ENCODE measurements around the gene ACTN4. TPM values are rescaled to one million over a fixed set of nuclear protein-coding genes. Genes with fewer than 3 reads are reported as not detected.

ACTN4 gene
- total RNA-seq, 2 experiments from 2014 or later = 532 to 534 TPM

- peaks cover 18% of the 10 kb centered on the region for H3K36me3 Mint-ChIP-seq (ENCODE audit: low read depth)
- H3K27me3 Mint-ChIP-seq = no peaks in the 10 kb centered on the region
- H3K4me1 Mint-ChIP-seq = peaks cover 55% of the 10 kb centered on the region
- ChIA-PET CTCF (interaction anchor here (0.6 to 1.2 kb wide), 3 partner anchors 124 to 290 kb away, joined by 3 to 4 read pairs (median 3); no protein-coding TSS in a partner anchor), POLR2A (interaction anchor here (0.5 to 3.9 kb wide), 3 partner anchors 9 to 236 kb away, joined by 3 to 30 read pairs (median 11); partner anchors contain the start of genes ACTN4, EIF3K and MAP4K1)
- DNase-seq = no peak
- no peaks in the 10 kb centered on the region for H3K9me3 Mint-ChIP-seq
- peak overlapping the region; percentile 16 for H3K27ac Mint-ChIP-seq
- H3K4me3 Mint-ChIP-seq = no peak overlapping the region
Observed at GRCh38 chr19:38639679-38640078, 7.8 kb upstream of the ACTN4 start.

- no peaks in the 10 kb centered on the region for H3K27me3 Mint-ChIP-seq
- H3K27ac Mint-ChIP-seq = peak overlapping the region; percentile 62
- H3K36me3 Mint-ChIP-seq (ENCODE audit: low read depth) = peaks cover 14% of the 10 kb centered on the region
- H3K9me3 Mint-ChIP-seq = no peaks in the 10 kb centered on the region
- POLR2A ChIA-PET = interaction anchor here (0.8 to 3.4 kb wide), 2 partner anchors 22 to 290 kb away, joined by 3 to 11 read pairs; partner anchors contain the start of genes EIF3K, MAP4K1, MRPS12 and SARS2
- CTCF ChIA-PET = interaction anchor here (1.0 to 1.2 kb wide), 2 partner anchors 27 to 125 kb away, joined by 3 to 4 read pairs; no protein-coding TSS in a partner anchor
- H3K4me1 Mint-ChIP-seq = peaks cover 49% of the 10 kb centered on the region
- DNase-seq = no peak
- no peak overlapping the region for H3K4me3 Mint-ChIP-seq
Observed at GRCh38 chr19:38640368-38640767, 7.1 kb upstream of the ACTN4 start.

GRCh38 chr19:38642176-38642575, 5.3 kb upstream of the ACTN4 start:
- peaks cover 32% of the 10 kb centered on the region for H3K4me1 Mint-ChIP-seq
- no peaks in the 10 kb centered on the region for H3K9me3 Mint-ChIP-seq
- no peak overlapping the region for H3K4me3 Mint-ChIP-seq
- no peaks in the 10 kb centered on the region for H3K36me3 Mint-ChIP-seq (ENCODE audit: low read depth)
- no peaks in the 10 kb centered on the region for H3K27me3 Mint-ChIP-seq
- H3K27ac Mint-ChIP-seq = no peak overlapping the region
- CTCF ChIA-PET = interaction anchor here (0.6 to 1.6 kb wide), 6 partner anchors 14 to 1634 kb away, joined by 3 to 4 read pairs (median 3); partner anchors contain the start of gene FAM98C
- no peak for DNase-seq
- POLR2A ChIA-PET = interaction anchor here (3.4 kb wide), 1 partner anchor 24 kb away, joined by 11 read pairs; the partner anchor contains the start of genes EIF3K and MAP4K1

- no peak overlapping the region for H3K4me3 Mint-ChIP-seq
- H3K27me3 Mint-ChIP-seq = no peaks in the 10 kb centered on the region
- DNase-seq = no peak
- H3K27ac Mint-ChIP-seq = no peak overlapping the region
- no peaks in the 10 kb centered on the region for H3K9me3 Mint-ChIP-seq
- peaks cover 19% of the 10 kb centered on the region for H3K36me3 Mint-ChIP-seq (ENCODE audit: low read depth)
- CTCF ChIA-PET = interaction anchor here (0.8 to 3.3 kb wide), 3 partner anchors 9 to 242 kb away, joined by 4 to 34 read pairs (median 5); partner anchors contain the start of gene FAM98C
- POLR2A ChIA-PET = interaction anchor here (0.6 to 1.2 kb wide), 2 partner anchors 24 to 99 kb away, joined by 3 to 5 read pairs; no protein-coding TSS in a partner anchor
- H3K4me1 Mint-ChIP-seq = peaks cover 31% of the 10 kb centered on the region
Observed at GRCh38 chr19:38644719-38645118, 2.7 kb upstream of the ACTN4 start.

GRCh38 chr19:38647966-38648768, 718 bp downstream of the ACTN4 start:
- no peak for DNase-seq
- H3K36me3 Mint-ChIP-seq (ENCODE audit: low read depth) = peaks cover 37% of the 10 kb centered on the region
- peak overlapping the region; percentile 80 for H3K27ac Mint-ChIP-seq
- no peaks in the 10 kb centered on the region for H3K27me3 Mint-ChIP-seq
- H3K9me3 Mint-ChIP-seq = no peaks in the 10 kb centered on the region
- H3K4me3 Mint-ChIP-seq = peak overlapping the region; percentile 89
- H3K4me1 Mint-ChIP-seq = peaks cover 49% of the 10 kb centered on the region
- ChIA-PET CTCF (interaction anchor here (0.9 to 3.3 kb wide), 16 partner anchors 10 to 283 kb away, joined by 3 to 34 read pairs (median 5); partner anchors contain the start of genes FAM98C, MRPS12 and SARS2), POLR2A (interaction anchor here (0.7 to 5.2 kb wide), 26 partner anchors 8 to 788 kb away, joined by 3 to 30 read pairs (median 4); partner anchors contain the start of genes EIF3K, MAP4K1, MRPS12 and PSMD8)

- peaks cover 56% of the 10 kb centered on the region for H3K4me1 Mint-ChIP-seq
- POLR2A ChIA-PET = interaction anchor here (1.1 to 5.2 kb wide), 11 partner anchors 8 to 86 kb away, joined by 3 to 30 read pairs (median 7); partner anchors contain the start of gene EIF3K
Observed at GRCh38 chr19:38648769-38649304, 1.4 kb downstream of the ACTN4 start.

GRCh38 chr19:38649305-38650171, 2.1 kb downstream of the ACTN4 start:
- DNase-seq = no peak
- H3K4me1 Mint-ChIP-seq = peaks cover 63% of the 10 kb centered on the region
- POLR2A ChIA-PET = interaction anchor here (1.1 to 5.2 kb wide), 11 partner anchors 8 to 85 kb away, joined by 3 to 30 read pairs (median 7); partner anchors contain the start of gene EIF3K
- CTCF ChIA-PET = interaction anchor here (1.3 to 2.0 kb wide), 2 partner anchors 12 to 15 kb away, joined by 4 to 6 read pairs; no protein-coding TSS in a partner anchor
- no peaks in the 10 kb centered on the region for H3K27me3 Mint-ChIP-seq
- no peaks in the 10 kb centered on the region for H3K9me3 Mint-ChIP-seq
- H3K27ac Mint-ChIP-seq = peak overlapping the region; percentile 80
- peaks cover 47% of the 10 kb centered on the region for H3K36me3 Mint-ChIP-seq (ENCODE audit: low read depth)
- H3K4me3 Mint-ChIP-seq = peak overlapping the region; percentile 89

More at GRCh38 chr19:38648769-38649304, 1.4 kb downstream of the ACTN4 start:
- CTCF ChIA-PET = interaction anchor here (1.3 to 2.0 kb wide), 2 partner anchors 12 to 14 kb away, joined by 4 to 6 read pairs; no protein-coding TSS in a partner anchor
- H3K4me3 Mint-ChIP-seq = peak overlapping the region; percentile 89
- H3K27me3 Mint-ChIP-seq = no peaks in the 10 kb centered on the region
- H3K27ac Mint-ChIP-seq = peak overlapping the region; percentile 80
- H3K9me3 Mint-ChIP-seq = no peaks in the 10 kb centered on the region
- no peak for DNase-seq
- peaks cover 44% of the 10 kb centered on the region for H3K36me3 Mint-ChIP-seq (ENCODE audit: low read depth)

GRCh38 chr19:38650172-38650775, 2.8 kb downstream of the ACTN4 start:
- H3K9me3 Mint-ChIP-seq = no peaks in the 10 kb centered on the region
- POLR2A ChIA-PET = interaction anchor here (1.5 to 5.2 kb wide), 4 partner anchors 12 to 31 kb away, joined by 4 to 30 read pairs (median 16); no protein-coding TSS in a partner anchor
- no peaks in the 10 kb centered on the region for H3K27me3 Mint-ChIP-seq
- peaks cover 55% of the 10 kb centered on the region for H3K36me3 Mint-ChIP-seq (ENCODE audit: low read depth)
- peak overlapping the region; percentile 89 for H3K4me3 Mint-ChIP-seq
- peaks cover 70% of the 10 kb centered on the region for H3K4me1 Mint-ChIP-seq
- peak overlapping the region; percentile 80 for H3K27ac Mint-ChIP-seq
- CTCF ChIA-PET = interaction anchor here (2.0 kb wide), 1 partner anchor 16 kb away, joined by 4 read pairs; no protein-coding TSS in a partner anchor
- DNase-seq = no peak

GRCh38 chr19:38650911-38651584, 3.6 kb downstream of the ACTN4 start:
- peak overlapping the region; percentile 41 for H3K4me3 Mint-ChIP-seq
- peak overlapping the region; percentile 23 for H3K27ac Mint-ChIP-seq
- peaks cover 78% of the 10 kb centered on the region for H3K4me1 Mint-ChIP-seq
- no peaks in the 10 kb centered on the region for H3K9me3 Mint-ChIP-seq
- DNase-seq = no peak
- CTCF ChIA-PET = no interaction called here
- H3K27me3 Mint-ChIP-seq = no peaks in the 10 kb centered on the region
- H3K36me3 Mint-ChIP-seq (ENCODE audit: low read depth) = peaks cover 61% of the 10 kb centered on the region
- POLR2A ChIA-PET = interaction anchor here (1.5 to 5.2 kb wide), 2 partner anchors 13 kb away, joined by 4 to 30 read pairs; no protein-coding TSS in a partner anchor

- Mint-ChIP-seq H3K36me3 (ENCODE audit: low read depth) (peaks cover 77% of the 10 kb centered on the region), H3K4me1 (peaks cover 95% of the 10 kb centered on the region), H3K27ac (peak overlapping the region; percentile 37), H3K4me3 (no peak overlapping the region), H3K27me3 (no peaks in the 10 kb centered on the region), H3K9me3 (no peaks in the 10 kb centered on the region)
- DNase-seq = no peak
- CTCF ChIA-PET = interaction anchor here (0.5 to 2.2 kb wide), 5 partner anchors 16 to 277 kb away, joined by 3 to 6 read pairs (median 3); partner anchors contain the start of genes FAM98C, MRPS12 and SARS2
- POLR2A ChIA-PET = no interaction called here
Observed at GRCh38 chr19:38653028-38653571, 5.7 kb downstream of the ACTN4 start.

- CTCF ChIA-PET = interaction anchor here (1.1 to 2.2 kb wide), 2 partner anchors 20 to 141 kb away, joined by 3 to 5 read pairs; no protein-coding TSS in a partner anchor
Observed at GRCh38 chr19:38654628-38655055, 7.2 kb downstream of the ACTN4 start.

More at GRCh38 chr19:38654628-38655055, 7.2 kb downstream of the ACTN4 start:
- Mint-ChIP-seq H3K4me3 (peak overlapping the region; percentile 25), H3K4me1 (peaks cover 99% of the 10 kb centered on the region), H3K36me3 (ENCODE audit: low read depth) (peaks cover 77% of the 10 kb centered on the region), H3K9me3 (no peaks in the 10 kb centered on the region), H3K27me3 (no peaks in the 10 kb centered on the region), H3K27ac (peak overlapping the region; percentile 87)
- no peak for DNase-seq
- POLR2A ChIA-PET = no interaction called here
